HG03571 (cell line): ENCODE data around the gene NT5C3B.

ENCODE experiments used
- ATAC-seq: cut with Tn5 transposase; IDR thresholded peaks from one replicate; pipeline ENCODE4 v1.9.1; 2021; ENCODE audit not compliant: unreplicated experiment

Gene NT5C3B

DNA sequence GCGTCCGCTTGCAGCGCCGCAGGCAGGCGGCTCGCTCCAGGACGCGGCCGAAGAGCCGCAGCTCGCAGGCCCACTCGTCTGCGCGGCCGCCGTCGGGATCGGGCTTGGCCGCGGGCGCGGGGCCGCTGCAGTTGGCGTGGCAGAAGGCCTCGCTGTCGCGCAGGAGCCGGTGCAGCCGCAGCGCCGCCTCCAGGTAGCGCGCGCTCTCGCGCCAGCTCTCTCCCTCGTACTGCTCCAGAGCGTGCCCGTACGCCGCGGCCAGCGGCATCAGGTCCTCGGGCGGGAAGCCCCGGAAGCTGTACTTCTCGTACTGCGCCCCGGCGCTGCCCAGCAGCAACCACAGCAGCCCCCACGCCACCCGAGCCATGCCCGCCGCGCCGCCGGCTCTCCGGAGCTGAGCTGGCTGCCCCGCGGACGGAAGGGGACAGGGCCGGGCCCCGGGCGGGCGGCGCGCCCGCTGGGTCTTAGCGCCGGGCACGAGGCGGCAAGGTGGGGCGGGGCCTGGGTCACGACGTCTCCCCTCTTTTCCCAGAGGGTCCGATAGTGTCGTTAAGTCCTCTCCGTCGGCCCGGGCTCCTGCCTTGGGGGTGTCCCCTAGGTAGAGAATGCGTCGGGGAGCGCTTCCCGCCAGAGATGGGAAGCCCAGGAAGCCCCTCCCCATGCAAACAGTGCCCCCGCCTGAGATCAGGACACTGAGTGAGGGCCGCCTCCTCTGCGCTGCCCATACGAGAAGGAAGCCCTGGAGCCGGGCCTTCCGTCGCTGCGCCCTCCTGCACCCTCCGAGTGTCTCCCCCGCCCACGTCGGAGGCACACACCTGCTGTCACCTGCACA is 24.3 kb downstream of the NT5C3B start, which contains the start of gene P3H4:
P3H4 (minus strand) TSS at position 401 of the 832 bp plus-strand sequence; CDS start at position 367, 34 bp downstream.
- no peak for ATAC-seq

DNA sequence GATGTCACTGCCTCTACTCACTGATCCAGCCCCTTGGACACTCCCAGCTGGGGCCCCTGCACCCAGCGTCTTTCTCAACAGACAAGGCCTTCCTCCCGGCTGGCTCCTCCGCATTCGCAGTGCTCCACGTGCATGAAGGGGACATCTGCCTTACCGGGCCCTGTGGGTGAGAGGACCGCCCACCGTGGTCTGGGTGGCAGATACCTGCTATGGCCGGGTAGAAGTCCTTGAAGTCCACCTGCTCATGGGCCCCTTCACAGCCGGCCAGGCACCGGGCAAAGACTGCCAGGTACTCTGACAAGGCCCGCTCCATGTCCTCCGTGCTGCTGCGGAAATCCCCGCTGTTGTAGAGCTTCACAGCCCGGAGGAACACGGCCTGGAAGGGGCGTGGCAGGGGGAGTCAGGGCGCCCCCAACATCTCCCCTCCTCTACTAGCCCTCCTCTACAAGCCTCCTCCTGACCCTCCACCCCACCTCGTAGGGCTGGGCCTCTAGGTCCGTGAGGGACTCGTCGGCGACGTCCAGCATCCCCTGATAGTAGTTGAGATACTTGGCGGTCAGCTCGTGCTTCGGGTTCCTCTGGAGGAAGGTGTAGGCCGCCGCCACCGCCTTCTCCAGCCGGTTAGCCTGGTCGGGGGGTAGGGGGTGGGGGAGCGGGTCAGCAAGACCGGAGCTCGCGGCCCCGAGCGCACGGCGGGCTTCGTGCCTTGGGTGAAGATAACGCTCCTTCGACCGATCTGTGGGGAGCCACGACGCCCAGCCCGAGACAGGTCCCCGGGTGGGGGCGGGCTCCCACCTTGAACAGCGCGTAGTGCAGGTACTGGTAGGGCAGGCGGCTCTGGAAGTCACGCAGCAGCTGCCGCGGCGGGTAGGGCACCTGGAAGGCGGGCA is 25.1 kb downstream of the NT5C3B start:
- no peak for ATAC-seq

DNA sequence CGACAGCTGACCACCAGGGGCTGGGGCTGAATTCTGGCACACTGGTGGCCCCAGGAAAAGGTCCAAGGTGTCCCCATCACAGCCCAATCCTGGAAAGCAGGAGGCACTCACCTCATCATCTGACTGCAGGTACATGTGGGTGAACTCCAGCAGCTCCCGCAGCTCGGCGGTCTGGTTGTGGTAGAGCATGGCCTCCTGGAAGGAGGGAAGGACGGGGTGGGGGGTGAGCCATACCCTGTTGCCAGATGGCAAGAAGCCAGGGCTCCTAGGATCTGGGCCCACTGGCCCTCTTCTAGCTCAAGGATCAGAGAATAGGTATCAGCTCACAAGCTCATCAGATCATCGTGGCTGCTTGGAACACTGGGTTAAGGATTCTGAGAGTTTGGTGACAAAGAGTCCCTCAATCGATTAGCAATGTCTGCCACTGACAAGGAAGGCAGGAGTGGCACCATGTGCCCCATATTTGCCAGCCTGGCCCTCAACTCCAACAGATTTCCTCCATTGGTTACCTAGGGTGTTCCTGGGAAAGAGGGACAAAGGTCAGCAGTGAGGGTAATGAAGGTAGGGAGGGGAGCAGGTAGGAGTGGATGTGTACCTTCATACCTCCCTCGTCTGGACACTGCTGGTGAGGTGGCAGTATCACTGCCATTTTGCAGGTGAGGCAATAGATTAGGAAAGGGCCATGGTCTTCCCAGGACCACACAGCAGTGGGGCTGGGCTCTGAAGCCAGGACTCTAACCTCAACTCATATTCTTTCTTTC is 29.2 kb downstream of the NT5C3B start:
- ATAC-seq, result no peak

DNA sequence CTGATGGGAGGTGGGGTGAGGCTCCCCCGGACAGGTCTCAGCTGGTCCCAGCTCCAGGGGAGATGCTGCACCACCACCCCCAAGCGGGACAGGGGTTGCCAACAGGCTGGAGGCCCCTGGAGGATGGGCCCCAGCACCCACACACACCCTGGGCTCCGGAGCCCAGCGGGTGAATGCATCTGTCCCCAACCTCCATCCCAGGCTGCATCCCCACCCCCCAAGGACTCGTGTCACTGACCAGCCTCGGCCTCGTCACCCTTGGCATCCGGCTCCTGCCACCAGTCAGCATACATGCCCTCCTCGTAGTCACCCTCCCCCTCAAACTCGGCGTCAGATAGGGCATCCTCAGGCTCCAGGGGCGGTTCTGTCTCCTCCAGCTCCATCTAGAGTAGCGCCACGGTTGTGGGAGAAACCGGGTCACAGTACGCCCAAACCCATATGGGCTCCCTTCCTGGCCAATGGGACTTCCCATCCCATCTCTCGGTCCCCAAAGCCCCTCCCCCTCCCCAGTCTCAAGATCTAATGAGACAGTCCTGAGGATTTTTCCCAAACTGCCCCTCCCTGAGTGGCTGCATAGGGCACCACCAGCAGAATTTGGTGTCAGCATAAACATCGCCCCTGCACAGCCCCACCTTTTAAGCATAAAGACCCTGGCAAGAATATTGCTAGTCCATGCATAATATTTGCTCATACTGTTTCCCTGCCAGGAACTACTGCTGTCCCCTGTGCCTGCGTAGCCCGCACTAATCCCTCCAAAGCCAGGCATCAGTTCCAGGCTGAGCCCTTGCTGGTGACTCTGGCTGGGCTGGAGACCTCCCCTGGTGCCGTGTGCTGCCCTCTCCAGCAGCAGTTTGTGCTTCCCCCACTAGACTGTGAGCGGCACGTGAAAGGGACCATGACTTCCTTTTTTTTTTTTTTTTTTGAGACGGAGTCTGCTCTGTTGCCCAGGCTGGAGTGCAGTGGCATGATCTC is 32.7 kb downstream of the NT5C3B start:
- ATAC-seq, result no peak

DNA sequence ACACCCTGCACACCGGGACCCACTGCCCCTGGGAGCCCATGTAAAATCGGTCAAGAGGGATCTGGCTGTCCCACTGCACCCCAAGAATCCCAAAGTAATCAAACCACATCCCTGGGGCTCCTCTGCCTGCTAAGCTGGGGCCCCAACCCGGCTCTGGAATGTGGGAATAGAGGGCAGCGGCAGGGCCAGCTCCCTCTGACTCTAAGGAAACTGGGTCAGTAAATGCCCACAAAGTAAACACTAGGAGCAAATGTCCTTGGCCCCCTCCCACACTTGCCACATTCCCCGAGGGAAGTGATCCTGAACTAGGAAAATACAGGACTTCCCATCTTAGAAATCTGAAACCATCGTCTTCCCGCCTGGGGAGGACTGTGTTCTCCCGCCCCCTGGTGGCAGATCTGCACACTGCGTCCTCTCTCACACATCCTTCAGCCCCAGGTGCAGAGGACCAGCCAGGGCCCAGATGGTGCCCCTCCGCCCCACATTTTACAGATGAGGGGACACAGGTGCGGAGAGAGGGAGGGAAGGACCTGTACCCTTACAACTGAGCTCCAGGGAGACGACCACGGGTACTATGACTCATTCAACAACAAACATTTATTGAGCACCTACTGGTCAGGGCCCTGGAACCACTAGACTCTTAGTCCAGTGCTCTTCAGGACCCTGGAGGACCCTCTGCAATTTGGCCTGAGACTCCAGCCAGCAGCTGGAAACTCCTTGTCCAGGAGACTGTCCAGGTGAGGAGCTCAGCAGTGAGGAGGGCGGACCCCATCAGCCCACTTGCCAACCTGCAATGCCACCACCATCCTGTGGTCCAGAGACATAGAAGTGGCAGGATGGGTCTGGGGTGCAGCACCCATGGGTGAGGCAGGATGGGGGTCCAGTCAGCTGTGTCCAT is 34.4 kb downstream of the NT5C3B start:
- no peak for ATAC-seq

DNA sequence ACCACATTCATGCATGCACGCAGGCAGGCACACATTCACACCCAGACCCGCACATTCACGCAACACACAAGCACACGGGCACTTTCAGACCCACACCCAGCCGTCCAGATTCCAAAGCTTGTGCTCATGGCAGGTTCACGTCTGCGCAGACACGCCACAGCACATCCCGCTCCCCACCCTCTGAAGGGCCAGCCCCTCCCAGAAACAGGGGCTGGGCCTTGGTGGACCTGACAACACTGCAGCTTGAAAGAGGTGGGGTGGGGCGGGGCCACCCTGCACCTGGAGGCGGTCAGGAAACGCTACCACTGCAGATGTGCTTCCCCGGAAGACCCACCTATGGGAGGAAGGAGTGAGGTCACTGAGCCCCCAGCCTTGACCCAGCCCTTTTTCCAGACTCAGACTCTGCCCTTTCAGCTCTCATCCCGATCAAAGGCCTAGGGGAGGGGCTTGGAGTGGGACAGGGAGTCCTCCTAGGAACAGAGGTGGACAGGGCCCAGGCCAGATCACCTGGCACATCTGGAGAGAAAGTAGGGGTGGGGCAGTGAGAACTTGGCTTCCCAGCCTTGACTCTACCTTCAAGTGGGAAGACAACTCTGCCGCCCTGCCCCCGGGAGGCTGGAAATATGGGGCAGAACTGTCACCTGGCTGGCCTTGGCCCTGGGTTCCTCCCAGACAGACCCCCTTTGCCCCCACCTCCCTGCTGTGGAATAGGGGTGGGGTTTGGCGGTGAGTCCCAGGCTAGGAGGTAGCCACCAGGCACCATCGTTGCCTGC is 35.2 kb downstream of the NT5C3B start:
- ATAC-seq, result no peak

DNA sequence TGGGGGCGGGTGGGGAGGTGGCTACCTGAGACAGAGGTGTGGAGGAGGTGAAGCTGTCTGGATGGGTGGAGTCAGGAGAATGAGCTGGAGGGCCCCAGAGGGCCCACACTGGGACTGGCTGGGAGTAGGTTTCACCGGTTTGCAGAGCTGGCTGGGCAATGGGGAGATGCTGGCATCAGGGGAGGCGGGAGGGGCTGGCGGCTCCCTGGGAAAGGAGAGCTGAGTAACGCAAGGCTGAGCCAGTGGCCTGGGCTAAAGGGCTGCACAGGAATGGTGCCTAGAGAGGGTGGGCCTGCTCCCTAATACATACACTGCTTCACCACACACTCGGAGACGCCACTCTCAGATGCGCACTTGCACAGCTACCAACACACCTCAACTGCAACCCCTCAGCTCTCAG is 36.7 kb downstream of the NT5C3B start:
- ATAC-seq, result no peak

DNA sequence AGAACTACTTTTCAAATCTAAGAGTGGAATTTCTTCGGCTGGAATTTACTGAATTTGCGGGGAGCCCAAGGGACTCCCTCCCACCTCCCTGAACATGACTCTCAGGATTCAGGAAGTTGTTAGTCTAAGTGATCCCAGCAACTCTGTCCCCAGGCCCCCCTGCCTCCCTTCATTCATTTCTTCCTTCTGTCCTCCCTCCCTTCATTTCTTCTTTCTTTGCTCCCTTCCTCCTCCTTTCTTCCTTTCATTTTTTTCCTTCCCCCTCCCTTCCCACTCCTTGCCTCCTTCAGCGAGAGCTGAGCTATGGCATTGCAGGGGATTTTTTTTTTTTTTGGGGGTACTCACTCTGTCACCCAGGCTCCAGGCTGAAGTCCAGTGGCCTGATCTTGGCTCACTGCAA is 38.7 kb downstream of the NT5C3B start:
- no peak for ATAC-seq

DNA sequence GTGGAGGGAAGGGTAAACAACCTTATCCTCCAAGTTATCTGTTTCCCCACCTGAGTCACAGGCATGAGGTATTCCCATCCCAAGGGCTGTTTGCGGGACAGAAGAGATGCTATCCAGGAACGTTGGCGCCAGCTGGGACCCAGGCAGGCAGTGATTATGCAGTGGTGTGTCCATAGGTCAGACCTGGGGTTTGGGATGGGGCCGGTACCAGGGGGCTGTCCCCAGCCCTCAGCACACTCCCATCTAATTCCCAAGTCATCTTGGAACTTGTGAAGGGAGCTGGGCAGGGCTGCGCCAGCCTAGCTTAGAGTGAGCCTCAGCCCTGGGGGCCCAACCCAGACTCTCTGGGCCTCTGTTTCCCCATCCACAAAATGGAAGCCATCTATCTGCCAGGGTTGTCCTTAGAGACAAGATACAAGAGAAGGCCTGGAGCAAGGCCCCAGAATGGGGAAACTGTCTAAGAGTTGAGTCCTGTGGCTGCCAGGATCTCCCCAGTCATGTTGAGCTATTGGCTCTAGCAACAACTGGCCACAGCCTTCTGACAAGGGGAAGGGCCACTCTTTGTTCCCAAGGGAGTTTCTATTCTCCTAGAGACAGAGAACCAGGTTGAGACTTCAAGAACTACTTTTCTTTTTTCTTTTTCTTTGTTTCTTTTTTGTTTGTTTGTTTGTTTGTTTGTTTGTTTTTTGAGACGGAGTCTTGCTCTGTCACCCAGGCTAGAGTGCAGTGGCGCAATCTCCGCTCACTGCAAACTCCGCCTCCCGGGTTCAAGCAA is 39.7 kb downstream of the NT5C3B start:
- ATAC-seq, result no peak

DNA sequence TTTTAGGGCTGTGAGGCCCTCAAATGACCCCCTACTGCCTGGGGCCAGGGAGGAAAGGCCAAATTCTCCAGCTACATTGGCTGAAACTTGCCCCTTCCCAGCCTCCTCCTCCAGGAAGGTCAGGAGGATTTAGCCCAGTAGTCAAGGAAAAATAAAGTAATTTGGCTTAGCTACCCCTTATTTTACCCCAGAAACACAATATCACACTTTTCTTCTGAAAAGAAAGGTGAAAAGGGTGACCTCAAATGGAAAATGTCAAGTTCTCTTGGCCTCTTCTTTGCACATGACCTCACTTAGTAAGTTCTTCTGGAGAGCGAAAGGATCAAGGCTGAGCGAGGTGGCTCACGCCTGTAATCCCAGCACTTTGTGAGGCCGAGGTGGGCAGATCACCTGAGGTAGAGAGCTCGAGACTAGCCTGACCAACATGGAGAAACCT is 41.5 kb downstream of the NT5C3B start:
- no peak for ATAC-seq

DNA sequence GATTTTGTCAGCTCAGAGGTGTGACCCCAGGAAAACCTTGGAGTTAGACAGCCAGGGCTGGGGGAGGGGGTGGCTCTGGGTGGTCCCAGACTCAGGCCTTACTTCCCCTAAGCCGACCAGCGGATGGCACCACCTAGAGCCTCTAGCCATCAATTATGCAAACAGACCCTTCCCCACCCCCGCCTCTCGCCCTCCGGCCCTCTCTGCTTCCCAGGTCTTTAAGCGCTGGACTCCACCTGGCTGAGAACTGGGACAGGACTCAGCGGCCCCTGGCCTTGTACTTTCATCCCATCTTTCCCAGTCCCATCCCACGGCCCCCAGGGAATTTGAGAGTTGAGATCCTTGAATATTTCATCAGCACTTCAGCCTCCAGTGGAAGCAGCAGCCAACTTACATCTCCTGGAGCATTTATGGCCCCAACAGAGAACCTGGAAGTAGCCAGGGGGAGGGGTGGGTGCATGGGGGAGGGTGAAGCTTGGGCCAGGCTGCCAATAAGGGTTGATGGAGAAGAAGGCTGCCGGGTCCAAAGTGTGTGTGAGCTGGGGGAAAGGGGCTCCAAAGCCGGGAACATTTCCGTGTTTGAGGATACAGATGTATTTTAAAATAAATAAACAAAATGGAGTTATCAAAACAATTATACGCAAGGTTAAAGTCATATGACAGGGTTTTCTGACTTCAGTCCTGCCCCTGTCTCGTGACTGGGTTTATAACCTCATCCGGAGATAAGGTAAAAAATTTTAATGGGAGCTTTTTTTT is 42.1 kb downstream of the NT5C3B start:
- no peak for ATAC-seq

DNA sequence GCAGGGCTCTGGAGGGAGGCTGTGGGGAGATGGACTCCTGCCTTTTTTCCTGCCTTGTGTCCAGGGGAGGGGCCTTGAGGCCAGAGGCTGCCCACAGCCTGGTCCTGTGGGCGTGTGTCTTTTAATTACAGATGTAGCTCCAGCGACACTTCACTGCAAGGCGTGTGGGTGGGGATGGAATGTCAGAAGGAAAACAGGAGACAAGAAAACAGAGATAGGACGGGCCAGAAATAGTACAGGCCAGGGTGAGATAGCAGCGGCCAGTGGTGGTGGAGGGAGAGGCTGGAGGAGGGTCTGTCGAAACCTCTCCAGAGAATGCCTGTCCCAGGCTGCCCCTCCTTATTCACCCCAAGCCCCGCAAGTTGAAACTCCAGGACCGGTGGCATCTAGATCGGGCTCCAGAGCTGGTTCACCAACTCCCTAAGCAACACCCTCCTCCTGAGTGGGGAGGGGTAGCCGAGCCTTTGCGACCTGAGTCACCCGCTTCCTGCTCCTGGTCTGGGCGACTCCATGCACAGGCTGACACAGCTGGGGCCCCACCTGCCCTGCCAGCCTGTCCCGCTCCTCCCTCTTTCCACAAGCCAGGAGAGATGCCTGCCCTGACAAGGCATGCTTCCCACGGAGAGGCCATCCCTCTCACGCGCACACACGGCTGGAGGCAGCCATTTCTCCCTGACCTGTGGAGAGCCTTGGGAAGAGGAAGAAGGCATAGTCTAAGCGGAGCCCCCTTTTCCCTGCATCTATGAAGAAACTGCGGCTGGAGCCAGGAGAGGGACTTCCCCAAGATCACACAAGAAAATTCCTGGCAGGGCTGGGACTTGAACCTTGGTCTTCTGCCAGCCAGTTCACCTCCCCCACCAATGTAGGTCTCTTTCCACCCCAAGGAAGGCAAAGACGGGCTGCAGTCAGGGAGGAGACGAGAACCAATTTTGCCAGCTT is 42.9 kb downstream of the NT5C3B start:
- ATAC-seq, result no peak

DNA sequence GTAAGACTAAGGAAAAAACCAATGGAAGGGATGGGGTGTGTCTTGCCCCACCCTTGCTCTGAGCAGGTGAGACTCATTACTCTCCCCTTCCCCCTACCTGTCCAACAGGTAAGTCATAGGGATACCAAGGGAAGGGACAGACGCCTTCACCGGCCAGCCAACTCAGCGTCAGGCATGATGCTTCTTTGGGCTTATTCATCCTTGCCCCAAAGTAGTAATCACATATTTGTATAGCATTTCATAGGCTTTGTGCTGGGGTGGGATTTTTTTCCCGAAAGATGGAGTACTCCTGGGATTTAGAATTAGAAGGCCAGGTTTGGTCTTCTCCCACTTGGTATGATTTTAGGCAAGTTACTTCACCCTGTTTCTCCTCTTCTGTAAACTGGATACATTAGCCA is 49.0 kb downstream of the NT5C3B start:
- ATAC-seq, result no peak

DNA sequence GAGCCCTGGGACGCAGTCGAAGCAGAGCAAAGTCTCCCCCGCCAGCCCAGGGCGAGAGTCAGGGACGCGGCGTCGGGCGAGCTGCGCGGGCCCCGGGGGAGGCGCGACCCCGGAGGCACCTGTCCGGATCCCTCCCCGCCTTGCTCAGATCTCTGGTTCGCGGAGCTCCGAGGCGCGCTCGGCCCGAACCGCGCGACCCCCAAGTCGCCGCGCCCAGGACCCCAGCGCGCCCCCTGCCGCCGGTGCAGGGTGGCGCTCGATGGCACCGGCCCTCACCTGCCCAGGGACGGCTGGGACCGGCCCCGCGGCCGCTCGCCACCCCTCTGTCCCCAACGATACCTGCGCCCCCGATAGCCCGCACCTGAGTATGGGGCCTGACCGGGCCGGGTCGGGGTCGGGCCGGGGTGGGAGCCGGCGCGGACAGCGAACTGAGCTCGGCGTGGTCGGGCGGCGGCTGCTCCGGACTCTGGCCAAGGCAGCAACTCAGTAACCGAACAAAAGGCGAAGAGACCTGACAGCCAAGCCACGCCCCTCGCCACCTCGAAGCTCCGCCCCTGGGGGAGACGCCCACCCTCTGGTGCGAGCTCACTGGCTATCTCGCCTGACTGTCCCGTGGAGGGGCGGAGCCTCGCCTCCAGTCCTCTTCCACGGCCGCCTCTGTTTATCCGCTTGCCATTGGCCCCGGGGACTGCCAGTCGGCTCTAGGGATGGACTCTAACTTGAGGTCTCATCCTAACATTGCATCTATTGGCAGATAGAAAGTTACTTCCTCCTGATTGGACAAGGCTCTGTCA is 49.6 kb downstream of the NT5C3B start, which contains the start of gene JUP:
JUP (minus strand) TSS at position 485 of the 794 bp plus-strand sequence. CDS start 14,857 bp downstream, outside the sequence.
- peak; percentile 76 for ATAC-seq

DNA sequence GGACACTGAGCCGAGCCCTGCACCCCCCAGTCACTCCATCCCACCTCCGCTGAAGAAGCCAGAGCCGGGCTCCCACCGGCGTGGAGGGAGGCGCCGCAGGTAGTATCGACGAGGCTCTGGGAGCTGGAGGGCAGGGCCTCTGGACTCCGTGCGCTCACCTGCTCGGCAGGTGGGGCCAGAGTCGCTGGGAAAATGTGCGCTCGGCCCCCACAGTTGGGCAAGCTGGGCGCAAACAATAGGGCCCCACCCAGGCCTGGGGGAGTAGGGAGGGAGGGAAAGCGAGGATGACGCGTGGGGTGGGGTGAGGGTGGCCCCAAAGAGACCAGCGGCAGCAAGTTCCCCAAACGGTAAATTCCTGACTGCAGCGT is 50.2 kb downstream of the NT5C3B start:
- ATAC-seq, result no peak
